ENCODE results near the gene ENPEP.

ENPEP gene

GRCh38 chr4:110602061-110602460 lies 126.1 kb downstream of the ENPEP start:
- no peak for DNase-seq (ENCODE audit: low spot score)

GRCh38 chr4:110605077-110605476 lies 129.1 kb downstream of the ENPEP start:
- DNase-seq (ENCODE audit: low spot score), result no peak

GRCh38 chr4:110609044-110609750 lies 133.2 kb downstream of the ENPEP start:
- no peak for DNase-seq (ENCODE audit: low spot score)

- no peak for DNase-seq (ENCODE audit: low spot score)
Measured at GRCh38 chr4:110610620-110610939, 134.6 kb downstream of the ENPEP start.

GRCh38 chr4:110610940-110611831 lies 135.2 kb downstream of the ENPEP start:
- no peak for DNase-seq (ENCODE audit: low spot score)

GRCh38 chr4:110611968-110612447 lies 136.1 kb downstream of the ENPEP start:
- no peak for DNase-seq (ENCODE audit: low spot score)

GRCh38 chr4:110612631-110613269 lies 136.8 kb downstream of the ENPEP start:
- no peak for DNase-seq (ENCODE audit: low spot score)

- no peak for DNase-seq (ENCODE audit: low spot score)
Measured at GRCh38 chr4:110613745-110614144, 137.8 kb downstream of the ENPEP start.

- DNase-seq (ENCODE audit: low spot score), result no peak
Measured at GRCh38 chr4:110614173-110614963, 138.4 kb downstream of the ENPEP start.

Measured in NAMALWA (cell line).